H1 (cell line): Measurements from ENCODE around the gene CHD5. TPM values are rescaled to one million over a fixed set of nuclear protein-coding genes. Genes with fewer than 3 reads are reported as not detected.

Experiments
- CTCF ChIA-PET: fragments of 300-600 bp; sonication (Branson Sonifier 250); formaldehyde crosslinking; loops from one replicate; lab custom pipeline; 2021; ENCODE audit not compliant: partially characterized antibody; lab: Charles Lee
- POLR2A ChIA-PET: fragments of 300-600 bp; sonication (Branson Sonifier 250); formaldehyde crosslinking; loops from one replicate; lab custom pipeline; 2021; ENCODE audit warnings: inconsistent platforms; ENCODE audit not compliant: partially characterized antibody; lab: Charles Lee
- DNase-seq, 2 experiments: peaks; one replicate each; pipeline versions ENCODE4 v3.0.0 to v3.0.0-alpha.2; 2010 to 2022; ENCODE audit warnings: low spot score in 2 of 2, low read depth in 1 of 2, mixed read lengths in 1 of 2
- FAIRE-seq: peaks from 2 replicates; lab custom pipeline; 2011; peaks lifted over from hg19 to GRCh38; lab: Jason Lieb, UNC
- H2AFZ ChIP-seq: 2 replicates; pipeline ENCODE4 v1.8.1; 2012; ENCODE audit warnings: low read length, inconsistent platforms
- H2AK5ac ChIP-seq: 2 replicates; pipeline ENCODE4 v1.6.1; 2013; ENCODE audit warnings: low read depth, low read length
- H2BK120ac ChIP-seq: replicated peaks from 2 replicates; pipeline ENCODE3; 2013; ENCODE audit warnings: low read depth, low read length, inconsistent platforms
- H2BK12ac ChIP-seq: 2 replicates; pipeline ENCODE4 v1.6.1; 2013; ENCODE audit warnings: low read depth, low read length
- H2BK15ac ChIP-seq: 2 replicates; pipeline ENCODE4 v1.6.1; 2013; ENCODE audit warnings: low read length
- H2BK20ac ChIP-seq: 2 replicates; pipeline ENCODE4 v1.6.1; 2013; ENCODE audit warnings: low read length
- H2BK5ac ChIP-seq: 2 replicates; pipeline ENCODE4 v1.6.1; 2013; ENCODE audit warnings: low read depth, low read length
- H3K14ac ChIP-seq: 2 replicates; pipeline ENCODE4 v1.6.1; 2013; ENCODE audit warnings: inconsistent platforms; ENCODE audit not compliant: insufficient read length
- H3K18ac ChIP-seq: 2 replicates; pipeline ENCODE4 v1.6.1; 2013; ENCODE audit warnings: low read length; ENCODE audit errors: extremely low read depth
- H3K23ac ChIP-seq: 2 replicates; pipeline ENCODE4 v1.6.1; 2013; ENCODE audit warnings: inconsistent platforms; ENCODE audit not compliant: insufficient read length
- H3K23me2 ChIP-seq: 2 replicates; pipeline ENCODE4 v1.6.1; 2013; ENCODE audit warnings: low read depth, low read length
- H3K27ac ChIP-seq: 2 replicates; pipeline ENCODE4 v1.6.1; 2011; ENCODE audit warnings: low read depth, low read length, inconsistent platforms
- H3K27me3 ChIP-seq, 4 experiments: replicated peaks in 1 of 4; 1 replicate in 1 of 4; 2 replicates in 3 of 4; pipeline versions ENCODE4 v1.6.1 to v1.8.1; 2011 to 2013; ENCODE audit warnings: low read length in 3 of 4, mild to moderate bottlenecking in 3 of 4, inconsistent platforms in 2 of 4, mixed read lengths in 2 of 4, moderate library complexity in 1 of 4; ENCODE audit not compliant: control insufficient read depth in 3 of 4, insufficient read depth in 3 of 4; ENCODE audit errors: extremely low read depth in 1 of 4
- H3K36me3 ChIP-seq, 4 experiments: 2 replicates each; pipeline versions ENCODE4 v1.6.1 to v1.8.1; 2011 to 2013; ENCODE audit warnings: mild to moderate bottlenecking in 4 of 4, low read length in 3 of 4, moderate library complexity in 2 of 4, control low read depth in 1 of 4, inconsistent platforms in 1 of 4; ENCODE audit not compliant: insufficient read depth in 4 of 4, control insufficient read depth in 2 of 4
- H3K4ac ChIP-seq: replicated peaks from 2 replicates; pipeline ENCODE3; 2013; ENCODE audit warnings: low read length, low read depth, mixed read lengths, inconsistent platforms; ENCODE audit not compliant: insufficient read length
- H3K4me1 ChIP-seq, 4 experiments: replicated peaks in 1 of 4; 1 replicate in 1 of 4; 2 replicates in 3 of 4; pipeline versions ENCODE4 v1.6.1 to v1.8.1; 2011 to 2013; ENCODE audit warnings: low read length in 3 of 4, inconsistent platforms in 2 of 4, mixed read lengths in 1 of 4; ENCODE audit not compliant: insufficient read depth in 4 of 4, control insufficient read depth in 3 of 4
- H3K4me2 ChIP-seq, 2 experiments: 2 replicates each; pipeline versions ENCODE4 v1.6.1 to v1.8.1; 2011 to 2013; ENCODE audit warnings: low read depth in 2 of 2, low read length in 2 of 2, control low read depth in 1 of 2, inconsistent platforms in 1 of 2, mild to moderate bottlenecking in 1 of 2; ENCODE audit not compliant: insufficient read depth in 1 of 2
- H3K4me3 ChIP-seq, 4 experiments: fragments of 200-600, 300-600 bp in 1 of 4; sonication (generic), shearing (Covaris generic), sonication (Bioruptor Twin) in 1 of 4; 2 replicates each; pipeline versions ENCODE4 v1.5.1 to v1.8.1; 2011 to 2016; ENCODE audit warnings: low read length in 4 of 4, low read depth in 3 of 4, control low read depth in 2 of 4, inconsistent platforms in 2 of 4, mild to moderate bottlenecking in 2 of 4, mixed read lengths in 1 of 4, moderate library complexity in 1 of 4; ENCODE audit not compliant: insufficient read depth in 2 of 4; ENCODE audit errors: extremely low read depth in 1 of 4
- H3K56ac ChIP-seq: replicated peaks from 2 replicates; pipeline ENCODE3; 2013; ENCODE audit warnings: low read depth, mild to moderate bottlenecking, mixed read lengths, low read length, inconsistent platforms; ENCODE audit not compliant: insufficient read length
- H3K79me1 ChIP-seq: 2 replicates; pipeline ENCODE4 v1.6.1; 2013; ENCODE audit warnings: low read depth, low read length, control low read depth
- H3K79me2 ChIP-seq, 2 experiments: 2 replicates each; pipeline versions ENCODE4 v1.6.1 to v1.8.1; 2012 to 2013; ENCODE audit warnings: low read length in 2 of 2, mild to moderate bottlenecking in 2 of 2, inconsistent platforms in 1 of 2; ENCODE audit not compliant: insufficient read depth in 2 of 2, control insufficient read depth in 1 of 2
- H3K9ac ChIP-seq, 4 experiments: replicated peaks in 1 of 4; 1 replicate in 1 of 4; 2 replicates in 3 of 4; pipeline versions ENCODE4 v1.6.1 to v1.8.1; 2011 to 2013; ENCODE audit warnings: low read depth in 3 of 4, low read length in 3 of 4, control low read depth in 2 of 4, mild to moderate bottlenecking in 2 of 4, moderate library complexity in 2 of 4, inconsistent platforms in 1 of 4; ENCODE audit errors: extremely low read depth in 1 of 4
- H3K9me3 ChIP-seq, 2 experiments: 2 replicates each; pipeline versions ENCODE4 v1.6.1 to v1.8.1; 2012 to 2013; ENCODE audit warnings: mild to moderate bottlenecking in 2 of 2, moderate library complexity in 2 of 2, control low read depth in 1 of 2, inconsistent platforms in 1 of 2, low read depth in 1 of 2, low read length in 1 of 2, mixed read lengths in 1 of 2; ENCODE audit not compliant: insufficient read depth in 2 of 2
- H4K20me1 ChIP-seq, 2 experiments: replicated peaks in 1 of 2; 2 replicates each; pipeline versions ENCODE3 to v1.8.1; 2011 to 2013; ENCODE audit warnings: inconsistent platforms in 2 of 2, low read length in 2 of 2, mild to moderate bottlenecking in 1 of 2; ENCODE audit not compliant: insufficient read depth in 2 of 2, control insufficient read depth in 1 of 2
- H4K5ac ChIP-seq: 2 replicates; pipeline ENCODE4 v1.6.1; 2013; ENCODE audit warnings: low read length, low read depth, mixed read lengths, inconsistent platforms; ENCODE audit not compliant: insufficient read length
- H4K8ac ChIP-seq: 2 replicates; pipeline ENCODE4 v1.8.0; 2013; ENCODE audit warnings: mild to moderate bottlenecking, moderate library complexity, low read length, inconsistent platforms; ENCODE audit not compliant: insufficient read depth; ENCODE audit errors: extremely low read depth
- H4K91ac ChIP-seq: replicated peaks from 2 replicates; pipeline ENCODE3; 2013; ENCODE audit warnings: low read length, mixed read lengths, inconsistent platforms; ENCODE audit not compliant: insufficient read length
- CEBPB ChIP-seq: IDR thresholded peaks from 2 replicates; pipeline ENCODE4 v1.6.1; 2012; ENCODE audit warnings: low read depth, low read length
- SIRT6 ChIP-seq: IDR thresholded peaks from one replicate; pipeline ENCODE4 v1.7.1; 2012; ENCODE audit warnings: low read length, inconsistent platforms
- WGBS, 2 experiments: shearing (Covaris generic) in 1 of 2; methylation state at CpG; one replicate each; pipeline versions ENCODE4 v1.1.6 to v1.1.7; 2013 to 2015; ENCODE audit warnings: low lambda C conversion rate in 2 of 2, mixed read lengths in 2 of 2, inconsistent platforms in 1 of 2, low coverage in 1 of 2, missing lambda C conversion rate in 1 of 2; ENCODE audit not compliant: insufficient replicate concordance in 2 of 2, insufficient coverage in 1 of 2, insufficient read length in 1 of 2; ENCODE audit errors: extremely low coverage in 1 of 2, missing lambda C conversion rate in 1 of 2; 5-methylcytosine and 5-hydroxymethylcytosine counted together
- polyA plus RNA-seq, 7 experiments: library from polyadenylated mRNA; depleted of rRNA in 3 of 7; stranded (reverse) in 5 of 7; unstranded in 2 of 7; fragments of >200 nt in 5 of 7; fragments of 200-250 nt in 2 of 7; gene quantifications; 1 replicate in 5 of 7; 2 replicates in 1 of 7; 4 replicates in 1 of 7; pipeline versions ENCODE4 v1.2.1 to v1.2.3, GENCODE V29; 2011 to 2013; ENCODE audit warnings: missing spikeins in 2 of 7, mixed read lengths in 2 of 7
- total RNA-seq: library from RNA; stranded (reverse); fragmentation: NEBNext Ultra II Directional; extraction: Animal tissue kit (Norgen Biotek cat#: 25700); gene quantifications from 2 replicates; pipeline ENCODE4 v1.2.1, GENCODE V29; 2021
- TF ChIP-seq, protein P1 (sequence below): IDR thresholded peaks from 2 replicates; pipeline ENCODE4 v1.6.1; 2012; ENCODE audit warnings: inconsistent platforms

CHD5 gene
- total and polyA plus RNA-seq, 2 of the 8 experiments (the other 6 are each of a cell fraction or from before 2014, with no cell fraction given) = 0.42 to 1.8 TPM

DNA sequence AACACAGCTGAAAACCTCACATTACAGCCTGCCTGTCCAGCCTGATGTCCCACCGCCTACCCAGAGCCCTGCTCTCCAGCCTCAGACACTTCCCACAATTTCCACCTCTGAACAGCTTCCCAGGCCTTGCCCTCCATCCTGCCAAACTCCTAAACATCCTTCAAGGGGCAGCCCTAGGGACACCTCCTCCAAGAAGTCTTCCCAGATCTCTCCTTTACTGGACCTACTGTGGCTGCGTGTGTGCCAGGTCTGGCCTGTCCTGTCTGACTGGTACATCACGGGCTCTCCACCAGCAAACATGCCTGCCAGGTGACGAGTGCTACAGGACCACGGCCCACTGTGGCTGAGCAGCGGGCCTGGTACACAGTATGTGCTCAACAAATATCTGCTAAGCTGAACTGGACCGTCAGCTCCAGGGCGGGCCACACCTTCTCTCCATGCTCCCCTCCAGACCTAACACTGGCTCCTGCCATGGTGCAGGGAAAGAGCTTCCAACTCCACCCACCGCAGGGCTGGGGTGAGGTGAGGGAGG lies 28.8 kb downstream of the CHD5 start:
- H3K18ac ChIP-seq = no peak overlapping the region
- no peak overlapping the region for H2BK5ac ChIP-seq
- no peak overlapping the region for H3K23ac ChIP-seq
- WGBS, 2 experiments = 80% methylated on average over 9 of the region's 9 CpGs; no CpG with 5 or more reads in 1 of the 2 experiments
- no peak overlapping the region for H2AFZ ChIP-seq
- CTCF ChIA-PET = interaction anchor here (0.9 to 3.0 kb wide), 12 partner anchors 8 to 140 kb away, joined by 3 to 12 read pairs (median 5); partner anchors contain the start of gene KCNAB2
- no peaks in the 10 kb centered on the region for H3K79me2 ChIP-seq
- no peak for TF ChIP-seq SIRT6
- TF ChIP-seq, protein P1, sequence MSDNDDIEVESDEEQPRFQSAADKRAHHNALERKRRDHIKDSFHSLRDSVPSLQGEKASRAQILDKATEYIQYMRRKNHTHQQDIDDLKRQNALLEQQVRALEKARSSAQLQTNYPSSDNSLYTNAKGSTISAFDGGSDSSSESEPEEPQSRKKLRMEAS = no peak
- no peak for TF ChIP-seq CEBPB
- H4K91ac ChIP-seq = no peak overlapping the region
- H3K4ac ChIP-seq = no peak overlapping the region
- H2BK20ac ChIP-seq = no peak overlapping the region
- FAIRE-seq (no peak), DNase-seq (no peak)
- peaks cover 11% of the 10 kb centered on the region for H3K23me2 ChIP-seq
- no peak overlapping the region for H3K9ac ChIP-seq
- peaks cover 0 to 7% (median 4%) of the 10 kb centered on the region in 4 experiments; a peak in 4 of 7 replicates for H3K4me1 ChIP-seq
- H2BK15ac ChIP-seq = 0 out of 2 replicates have a peak overlapping the region, but pooled peaks have one; percentile 29
- no peak overlapping the region for H3K4me2 ChIP-seq
- no peak overlapping the region for H3K14ac ChIP-seq
- no peak overlapping the region for H4K8ac ChIP-seq
- H2AK5ac ChIP-seq = no peak overlapping the region
- no peaks in the 10 kb centered on the region for H3K9me3 ChIP-seq
- no peak overlapping the region for H3K27ac ChIP-seq
- no peaks in the 10 kb centered on the region for H3K79me1 ChIP-seq
- H3K56ac ChIP-seq = no peak overlapping the region
- H4K20me1 ChIP-seq = peaks cover 0 to 13% of the 10 kb centered on the region in 2 experiments
- H4K5ac ChIP-seq = no peak overlapping the region
- H3K36me3 ChIP-seq = no peaks in the 10 kb centered on the region
- peaks cover 4 to 26% (median 21%) of the 10 kb centered on the region in 4 experiments for H3K27me3 ChIP-seq
- no peak overlapping the region for H2BK120ac ChIP-seq
- H2BK12ac ChIP-seq = no peak overlapping the region
- POLR2A ChIA-PET = interaction anchor here (1.0 to 1.1 kb wide), 2 partner anchors 10 to 38 kb away, joined by 3 to 4 read pairs; no protein-coding TSS in a partner anchor
- no peak overlapping the region for H3K4me3 ChIP-seq
